BJ (cell line): Measurements from ENCODE around the gene ANKK1. TPM values are rescaled to one million over a fixed set of nuclear protein-coding genes. Genes with fewer than 3 reads are reported as not detected.

Source experiments
- CTCF ChIA-PET: fragments of 350-600 bp; formaldehyde crosslinking; extraction: SDS; loops from one replicate; lab custom pipeline; 2021; ENCODE audit warnings: antibody characterized with exemption, inconsistent platforms; lab: Yijun Ruan, JAX
- POLR2A ChIA-PET: fragments of 300-600 bp; sonication (Branson Sonifier 250); formaldehyde crosslinking; extraction: SDS; loops from one replicate; lab custom pipeline; 2021; ENCODE audit warnings: antibody characterized with exemption; lab: Charles Lee
- DNase-seq: peaks from one replicate; pipeline ENCODE4 v3.0.0-alpha.2; 2011; ENCODE audit warnings: low read depth
- H3K27me3 ChIP-seq: 2 replicates; pipeline ENCODE4 v1.6.0; 2011; ENCODE audit warnings: low read length; ENCODE audit not compliant: control insufficient read depth, insufficient read depth
- H3K36me3 ChIP-seq: 2 replicates; pipeline ENCODE4 v1.5.1; 2011; ENCODE audit warnings: low read length; ENCODE audit not compliant: control insufficient read depth, insufficient read depth
- H3K4me3 ChIP-seq: 2 replicates; pipeline ENCODE4 v1.5.1; 2011; ENCODE audit warnings: low read depth, mild to moderate bottlenecking, control low read depth, low read length
- CTCF ChIP-seq: IDR thresholded peaks from 2 replicates; pipeline ENCODE4 v1.5.1; 2011; ENCODE audit warnings: low read depth, mild to moderate bottlenecking, control low read depth, inconsistent platforms, low read length, moderate library complexity; ENCODE audit not compliant: insufficient read depth
- polyA plus RNA-seq: library from polyadenylated mRNA; depleted of rRNA; stranded (reverse); fragments of >200 nt; gene quantifications from 2 replicates; pipeline ENCODE4 v1.2.3, GENCODE V29; 2011

Gene ANKK1
- polyA plus RNA-seq, 1 experiment = not detected

DNA sequence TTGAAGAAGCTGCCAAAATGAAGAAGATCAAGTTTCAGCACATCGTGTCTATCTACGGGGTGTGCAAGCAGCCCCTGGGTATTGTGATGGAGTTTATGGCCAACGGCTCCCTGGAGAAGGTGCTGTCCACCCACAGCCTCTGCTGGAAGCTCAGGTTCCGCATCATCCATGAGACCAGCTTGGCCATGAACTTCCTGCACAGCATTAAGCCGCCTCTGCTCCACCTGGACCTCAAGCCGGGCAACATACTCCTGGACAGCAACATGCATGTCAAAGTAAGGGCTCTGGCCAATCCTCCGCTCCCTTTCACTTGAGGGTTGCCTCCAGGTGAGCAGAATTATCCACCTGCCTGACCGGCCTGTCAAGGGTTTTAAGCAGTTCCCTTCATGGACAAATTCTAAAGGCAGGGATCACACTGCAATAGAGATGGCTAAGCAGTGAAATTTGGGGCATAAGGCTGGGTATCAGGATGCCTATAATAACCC is 6.0 kb downstream of the ANKK1 start:
- Histone ChIP-seq H3K36me3 (no peaks in the 10 kb centered on the region), H3K27me3 (peaks cover 7% of the 10 kb centered on the region), H3K4me3 (no peak overlapping the region)
- no peak for TF ChIP-seq CTCF
- no peak for DNase-seq
- POLR2A ChIA-PET = no interaction called here
- CTCF ChIA-PET = no interaction called here

GRCh38 chr11:113394919-113395318 is 7.3 kb downstream of the ANKK1 start:
- CTCF ChIA-PET = interaction anchor here (0.6 kb wide), 1 partner anchor 84 kb away, joined by 4 read pairs; no protein-coding TSS in a partner anchor
- no peak for TF ChIP-seq CTCF
- no peak for DNase-seq
- POLR2A ChIA-PET = no interaction called here
- Histone ChIP-seq H3K36me3 (no peaks in the 10 kb centered on the region), H3K4me3 (no peak overlapping the region), H3K27me3 (peaks cover 5% of the 10 kb centered on the region; the same call in 1 of the 2 replicates)

- ChIA-PET POLR2A (no interaction called here), CTCF (no interaction called here)
- Histone ChIP-seq H3K36me3 (no peaks in the 10 kb centered on the region), H3K27me3 (peaks cover 5% of the 10 kb centered on the region; the same call in 1 of the 2 replicates), H3K4me3 (no peak overlapping the region)
- no peak for TF ChIP-seq CTCF
- no peak for DNase-seq
Measured at GRCh38 chr11:113395782-113396336, 8.3 kb downstream of the ANKK1 start.

DNA sequence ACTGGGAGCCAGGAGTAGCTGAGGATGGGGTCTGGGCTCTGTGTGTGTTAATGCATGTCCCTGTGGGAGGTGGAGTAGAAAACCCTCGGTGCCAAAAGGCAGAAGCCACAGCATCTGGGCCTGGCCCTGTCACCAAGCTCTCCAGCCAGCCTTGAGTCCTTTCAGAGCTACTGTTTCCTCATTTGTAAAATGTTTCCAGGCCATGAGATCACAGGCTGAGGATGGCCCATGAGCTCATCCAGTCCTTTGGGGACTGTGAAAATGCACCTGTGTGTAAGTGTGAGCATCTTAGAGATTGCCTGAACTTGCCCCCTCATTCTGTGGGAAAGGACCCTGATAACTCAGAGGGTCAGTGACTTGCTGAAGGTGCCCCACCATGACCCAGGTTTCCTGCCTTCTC is 9.1 kb downstream of the ANKK1 start:
- no peak for DNase-seq
- ChIA-PET POLR2A (no interaction called here), CTCF (no interaction called here)
- no peak overlapping the region for H3K4me3 ChIP-seq
- peaks cover 3% of the 10 kb centered on the region; the same call in 1 of the 2 replicates for H3K27me3 ChIP-seq
- H3K36me3 ChIP-seq = no peaks in the 10 kb centered on the region
- TF ChIP-seq CTCF = no peak

DNA sequence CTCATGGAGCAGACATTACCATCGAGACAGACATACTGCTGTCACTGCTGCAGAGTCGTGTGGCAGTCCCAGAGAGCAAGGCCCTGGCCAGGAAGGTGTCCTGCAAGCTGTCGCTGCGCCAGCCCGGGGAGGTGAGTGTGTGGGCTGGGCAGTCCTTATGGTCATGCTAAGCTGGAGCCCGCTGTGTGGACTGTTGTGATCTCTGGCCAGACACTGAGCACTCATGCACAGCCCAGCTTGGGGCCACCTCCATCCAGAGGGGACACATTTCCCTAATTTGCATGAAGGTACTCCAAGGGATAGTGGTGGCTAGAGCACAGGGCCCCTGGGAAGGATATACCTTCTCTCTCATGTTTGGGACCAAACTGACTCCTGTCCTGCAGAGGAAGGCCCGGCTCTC is 9.6 kb downstream of the ANKK1 start:
- ChIA-PET POLR2A (no interaction called here), CTCF (no interaction called here)

More for the DNA sequence above, 9.6 kb downstream of the ANKK1 start:
- no peak for DNase-seq
- no peak overlapping the region for H3K4me3 ChIP-seq
- TF ChIP-seq CTCF = no peak
- no peaks in the 10 kb centered on the region for H3K36me3 ChIP-seq
- peaks cover 3% of the 10 kb centered on the region; the same call in 1 of the 2 replicates for H3K27me3 ChIP-seq
